HepG2 (cell line): Measurements from ENCODE around the gene CRLF1. TPM values are rescaled to one million over a fixed set of nuclear protein-coding genes. Genes with fewer than 3 reads are reported as not detected.
A peak's percentile ranks its signal among the peaks of the same experiment; 100 is the strongest.

ENCODE experiments used
- AFF4 ChIP-seq: sonication (generic); formaldehyde crosslinking; IDR thresholded peaks from 2 replicates; pipeline ENCODE4 v1.4.0; 2020; ENCODE audit warnings: missing genetic modification reagents
- CAMTA2 ChIP-seq: sonication (generic); formaldehyde crosslinking; IDR thresholded peaks from 2 replicates; pipeline ENCODE4 v1.4.0; 2020; ENCODE audit warnings: mild to moderate bottlenecking, missing genetic modification reagents, borderline replicate concordance
- CHD4 ChIP-seq: fragments of 200-600 bp; sonication (generic); IDR thresholded peaks from 2 replicates; pipeline ENCODE4 v1.7.0; 2017; ENCODE audit warnings: mild to moderate bottlenecking, low read length, borderline replicate concordance
- HNRNPUL1 ChIP-seq: fragments of 200-400 bp; formaldehyde crosslinking; IDR thresholded peaks from 2 replicates; pipeline ENCODE4 v1.6.1; 2017; ENCODE audit warnings: low read depth, mild to moderate bottlenecking, low read length, moderate library complexity
- KLF12 ChIP-seq: sonication (generic); formaldehyde crosslinking; IDR thresholded peaks from 2 replicates; pipeline ENCODE4 v1.4.0; 2020; ENCODE audit warnings: missing genetic modification reagents, borderline replicate concordance
- NFKBIZ ChIP-seq: IDR thresholded peaks from 2 replicates; pipeline ENCODE4 v1.6.1; 2018; ENCODE audit warnings: missing genetic modification reagents, missing compliant biosample characterization
- PHF20 ChIP-seq: sonication (generic); formaldehyde crosslinking; IDR thresholded peaks from 2 replicates; pipeline ENCODE4 v1.5.0; 2020; ENCODE audit warnings: mild to moderate bottlenecking, missing genetic modification reagents
- SALL1 ChIP-seq: sonication (generic); formaldehyde crosslinking; IDR thresholded peaks from 2 replicates; pipeline ENCODE4 v1.8.0; 2022; ENCODE audit warnings: mild to moderate bottlenecking, missing genetic modification reagents
- SMARCC2 ChIP-seq: fragments of 450-650 bp; IDR thresholded peaks from 2 replicates; pipeline ENCODE4 v1.6.1; 2017; ENCODE audit warnings: antibody characterized with exemption, mild to moderate bottlenecking
- SP4 ChIP-seq: sonication (generic); formaldehyde crosslinking; IDR thresholded peaks from 2 replicates; pipeline ENCODE4 v1.8.1; 2023; ENCODE audit warnings: mild to moderate bottlenecking, missing genetic modification reagents
- XRCC5 ChIP-seq: fragments of 200-400 bp; formaldehyde crosslinking; optimal IDR thresholded peaks from 2 replicates; pipeline ENCODE3; 2017; ENCODE audit warnings: mild to moderate bottlenecking, low read length
- ZBTB7A ChIP-seq: sonication (generic); formaldehyde crosslinking; IDR thresholded peaks from 2 replicates; pipeline ENCODE4 v1.8.0; 2022; ENCODE audit warnings: mild to moderate bottlenecking, missing genetic modification reagents
- ZNF143 ChIP-seq: sonication (generic); formaldehyde crosslinking; IDR thresholded peaks from 2 replicates; pipeline ENCODE4 v1.4.0; 2020; ENCODE audit warnings: missing genetic modification reagents
- ZNF24 ChIP-seq: fragments of 450-650 bp; IDR thresholded peaks from 2 replicates; pipeline ENCODE4 v1.6.1; 2017; ENCODE audit warnings: antibody characterized with exemption, mild to moderate bottlenecking
- ZNF446 ChIP-seq: sonication (generic); formaldehyde crosslinking; IDR thresholded peaks from 2 replicates; pipeline ENCODE4 v1.5.0; 2020; ENCODE audit warnings: mild to moderate bottlenecking, missing genetic modification reagents
- ZNF570 ChIP-seq: sonication (generic); formaldehyde crosslinking; IDR thresholded peaks from 2 replicates; pipeline ENCODE4 v1.4.0; 2020; ENCODE audit warnings: mild to moderate bottlenecking, missing genetic modification reagents, borderline replicate concordance
- ZNF691 ChIP-seq: sonication (generic); formaldehyde crosslinking; IDR thresholded peaks from 2 replicates; pipeline ENCODE4 v1.4.0; 2020; ENCODE audit warnings: missing genetic modification reagents, low read depth, mild to moderate bottlenecking, borderline replicate concordance
- ZNF879 ChIP-seq: sonication (generic); formaldehyde crosslinking; IDR thresholded peaks from 2 replicates; pipeline ENCODE4 v1.8.1; 2023; ENCODE audit warnings: missing genetic modification reagents
- polyA plus RNA-seq, 8 experiments: library from polyadenylated mRNA; depleted of rRNA in 3 of 8; stranded (reverse) in 7 of 8; unstranded in 1 of 8; fragments of >200 nt; fragmentation: Illumina TruSeq in 4 of 8; extraction: Trizol in 4 of 8; gene quantifications; 2 replicates each; pipeline versions ENCODE4 v1.2.1 to v1.2.3, GENCODE V29; 2011 to 2016; ENCODE audit warnings: low read depth in 4 of 8, missing spikeins in 1 of 8, mixed read lengths in 1 of 8; ENCODE audit not compliant: insufficient read depth in 1 of 8
- total RNA-seq, 5 experiments: library from RNA; depleted of rRNA; stranded (reverse); fragments of >200 nt; fragmentation: Illumina TruSeq; extraction: Trizol; gene quantifications; 2 replicates each; pipeline ENCODE4 v1.2.3, GENCODE V29; 2016; ENCODE audit warnings: low read depth in 1 of 5
- TF ChIP-seq, protein P1 (sequence below): sonication (generic); formaldehyde crosslinking; IDR thresholded peaks from 2 replicates; pipeline ENCODE4 v1.9.0; 2022; ENCODE audit warnings: missing genetic modification reagents, mild to moderate bottlenecking, borderline replicate concordance
- TF ChIP-seq, protein P2 (sequence below): IDR thresholded peaks from 2 replicates; pipeline ENCODE4 v1.6.1; 2012; ENCODE audit warnings: low read depth, low read length, improper control_type of control experiment
- TF ChIP-seq, protein P3 (sequence below): sonication (generic); formaldehyde crosslinking; conservative IDR thresholded peaks from 2 replicates; pipeline ENCODE4 v1.8.1; 2023; ENCODE audit warnings: missing genetic modification reagents

Gene CRLF1
- total and polyA plus RNA-seq, 2 of the 13 experiments (the other 11 are each of a cell fraction or from before 2014, with no cell fraction given) = 217 to 296 TPM

DNA sequence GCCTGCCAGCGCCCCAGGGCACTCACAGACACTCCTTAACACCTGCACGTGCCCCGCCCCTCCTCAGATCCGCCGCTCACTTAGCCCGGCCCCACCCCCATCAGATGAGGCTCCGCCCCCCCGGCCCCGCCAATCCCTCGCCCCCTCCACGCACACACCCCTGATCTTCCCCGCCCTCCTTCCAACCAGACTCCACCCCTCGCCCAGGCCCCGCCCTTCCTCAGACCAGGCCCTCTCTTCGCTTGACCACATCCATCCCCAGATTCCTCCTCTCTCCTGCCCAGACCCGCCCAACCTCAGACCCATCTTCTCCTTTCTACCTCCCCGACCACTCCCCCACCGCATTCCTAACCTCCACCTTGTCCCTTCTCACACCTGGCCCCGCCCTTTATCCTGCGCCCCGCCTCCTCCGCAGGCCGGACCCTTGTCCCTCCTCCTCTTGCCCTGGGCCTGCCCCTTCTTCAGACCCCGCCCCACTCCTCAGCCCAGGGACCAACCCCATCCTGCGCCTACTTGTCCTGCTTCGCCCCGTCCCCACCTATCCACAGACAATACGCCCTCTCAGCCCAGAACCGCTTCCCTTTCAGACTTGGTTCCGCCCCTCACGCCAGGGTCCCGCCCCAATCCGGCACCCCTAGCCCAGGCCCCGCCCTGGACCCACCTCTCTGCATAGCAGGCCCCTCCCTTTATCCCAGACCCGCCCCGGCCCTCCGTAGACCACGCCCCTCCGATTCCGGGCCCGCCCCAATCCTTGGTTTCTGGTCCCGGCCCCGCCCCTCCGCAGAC lies 29.8 kb upstream of the CRLF1 start (continued):
- TF ChIP-seq ZNF691 (CRISPR knock-in tag) = no peak
- TF ChIP-seq, protein P1, sequence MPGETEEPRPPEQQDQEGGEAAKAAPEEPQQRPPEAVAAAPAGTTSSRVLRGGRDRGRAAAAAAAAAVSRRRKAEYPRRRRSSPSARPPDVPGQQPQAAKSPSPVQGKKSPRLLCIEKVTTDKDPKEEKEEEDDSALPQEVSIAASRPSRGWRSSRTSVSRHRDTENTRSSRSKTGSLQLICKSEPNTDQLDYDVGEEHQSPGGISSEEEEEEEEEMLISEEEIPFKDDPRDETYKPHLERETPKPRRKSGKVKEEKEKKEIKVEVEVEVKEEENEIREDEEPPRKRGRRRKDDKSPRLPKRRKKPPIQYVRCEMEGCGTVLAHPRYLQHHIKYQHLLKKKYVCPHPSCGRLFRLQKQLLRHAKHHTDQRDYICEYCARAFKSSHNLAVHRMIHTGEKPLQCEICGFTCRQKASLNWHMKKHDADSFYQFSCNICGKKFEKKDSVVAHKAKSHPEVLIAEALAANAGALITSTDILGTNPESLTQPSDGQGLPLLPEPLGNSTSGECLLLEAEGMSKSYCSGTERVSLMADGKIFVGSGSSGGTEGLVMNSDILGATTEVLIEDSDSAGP (CRISPR knock-in tag) = no peak
- no peak for TF ChIP-seq ZNF24
- peak; percentile 34; the same call in 1 of the 2 replicates for TF ChIP-seq CHD4
- peak; percentile 92 for TF ChIP-seq SP4 (CRISPR knock-in tag)
- TF ChIP-seq ZNF143 (CRISPR knock-in tag) = no peak
- peak; percentile 6; the same call in 1 of the 2 replicates for TF ChIP-seq SALL1 (CRISPR knock-in tag)
- TF ChIP-seq ZBTB7A (CRISPR knock-in tag) = no peak
- TF ChIP-seq HNRNPUL1 = no peak
- TF ChIP-seq XRCC5 = peak; percentile 9
- TF ChIP-seq, protein P2, sequence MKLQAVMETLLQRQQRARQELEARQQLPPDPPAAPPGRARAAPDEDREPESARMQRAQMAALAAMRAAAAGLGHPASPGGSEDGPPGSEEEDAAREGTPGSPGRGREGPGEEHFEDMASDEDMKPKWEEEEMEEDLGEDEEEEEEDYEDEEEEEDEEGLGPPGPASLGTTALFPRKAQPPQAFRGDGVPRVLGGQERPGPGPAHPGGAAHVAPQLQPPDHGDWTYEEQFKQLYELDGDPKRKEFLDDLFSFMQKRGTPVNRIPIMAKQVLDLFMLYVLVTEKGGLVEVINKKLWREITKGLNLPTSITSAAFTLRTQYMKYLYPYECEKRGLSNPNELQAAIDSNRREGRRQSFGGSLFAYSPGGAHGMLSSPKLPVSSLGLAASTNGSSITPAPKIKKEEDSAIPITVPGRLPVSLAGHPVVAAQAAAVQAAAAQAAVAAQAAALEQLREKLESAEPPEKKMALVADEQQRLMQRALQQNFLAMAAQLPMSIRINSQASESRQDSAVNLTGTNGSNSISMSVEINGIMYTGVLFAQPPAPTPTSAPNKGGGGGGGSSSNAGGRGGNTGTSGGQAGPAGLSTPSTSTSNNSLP = no peak
- TF ChIP-seq SMARCC2 = no peak
- no peak for TF ChIP-seq ZNF879 (CRISPR knock-in tag)
- no peak for TF ChIP-seq KLF12 (CRISPR knock-in tag)
- no peak for TF ChIP-seq ZNF446
- TF ChIP-seq PHF20 = no peak
- TF ChIP-seq ZNF570 = no peak
- TF ChIP-seq AFF4 (CRISPR knock-in tag) = no peak
- TF ChIP-seq CAMTA2 (CRISPR knock-in tag) = no peak
- no peak for TF ChIP-seq NFKBIZ (CRISPR knock-in tag)
- TF ChIP-seq, protein P3, sequence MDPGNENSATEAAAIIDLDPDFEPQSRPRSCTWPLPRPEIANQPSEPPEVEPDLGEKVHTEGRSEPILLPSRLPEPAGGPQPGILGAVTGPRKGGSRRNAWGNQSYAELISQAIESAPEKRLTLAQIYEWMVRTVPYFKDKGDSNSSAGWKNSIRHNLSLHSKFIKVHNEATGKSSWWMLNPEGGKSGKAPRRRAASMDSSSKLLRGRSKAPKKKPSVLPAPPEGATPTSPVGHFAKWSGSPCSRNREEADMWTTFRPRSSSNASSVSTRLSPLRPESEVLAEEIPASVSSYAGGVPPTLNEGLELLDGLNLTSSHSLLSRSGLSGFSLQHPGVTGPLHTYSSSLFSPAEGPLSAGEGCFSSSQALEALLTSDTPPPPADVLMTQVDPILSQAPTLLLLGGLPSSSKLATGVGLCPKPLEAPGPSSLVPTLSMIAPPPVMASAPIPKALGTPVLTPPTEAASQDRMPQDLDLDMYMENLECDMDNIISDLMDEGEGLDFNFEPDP (CRISPR knock-in tag) = no peak
